H1 (cell line): ENCODE results near the gene PNO1. TPM values are rescaled to one million over a fixed set of nuclear protein-coding genes. Genes with fewer than 3 reads are reported as not detected.

Experiments used
- BACH1 ChIP-seq: IDR thresholded peaks from 2 replicates; pipeline ENCODE4 v1.6.1; 2012; ENCODE audit warnings: low read length, improper control_type of control experiment
- CREB1 ChIP-seq: IDR thresholded peaks from 2 replicates; pipeline ENCODE4 v1.6.1; 2012; ENCODE audit warnings: inconsistent platforms
- KDM5A ChIP-seq: fragments of 200-600 bp; IDR thresholded peaks from 2 replicates; pipeline ENCODE4 v1.7.1; 2012; ENCODE audit warnings: mild to moderate bottlenecking, low read length, inconsistent platforms, mixed read lengths
- MAFK ChIP-seq: IDR thresholded peaks from 2 replicates; pipeline ENCODE4 v1.6.1; 2012; ENCODE audit warnings: low read depth, mild to moderate bottlenecking, improper control_type of control experiment, low read length
- POLR2AphosphoS5 ChIP-seq: IDR thresholded peaks from 2 replicates; pipeline ENCODE4 v1.6.1; 2011; ENCODE audit warnings: low read depth, low read length
- RFX5 ChIP-seq: IDR thresholded peaks from 2 replicates; pipeline ENCODE4 v1.6.1; 2011; ENCODE audit warnings: low read depth, low read length, improper control_type of control experiment, borderline replicate concordance
- TAF1 ChIP-seq: IDR thresholded peaks from 2 replicates; pipeline ENCODE4 v1.6.1; 2011; ENCODE audit warnings: mild to moderate bottlenecking, low read depth, low read length
- TEAD4 ChIP-seq: IDR thresholded peaks from 2 replicates; pipeline ENCODE4 v1.6.1; 2012; ENCODE audit warnings: low read depth, low read length, inconsistent platforms, mixed read lengths
- polyA plus RNA-seq, 7 experiments: library from polyadenylated mRNA; depleted of rRNA in 3 of 7; stranded (reverse) in 5 of 7; unstranded in 2 of 7; fragments of >200 nt in 5 of 7; fragments of 200-250 nt in 2 of 7; gene quantifications; 1 replicate in 5 of 7; 2 replicates in 1 of 7; 4 replicates in 1 of 7; pipeline versions ENCODE4 v1.2.1 to v1.2.3, GENCODE V29; 2011 to 2013; ENCODE audit warnings: missing spikeins in 2 of 7, mixed read lengths in 2 of 7
- total RNA-seq: library from RNA; stranded (reverse); fragmentation: NEBNext Ultra II Directional; extraction: Animal tissue kit (Norgen Biotek cat#: 25700); gene quantifications from 2 replicates; pipeline ENCODE4 v1.2.1, GENCODE V29; 2021
- TF ChIP-seq, protein P1 (sequence below): IDR thresholded peaks from 2 replicates; pipeline ENCODE4 v1.6.1; 2011; ENCODE audit warnings: low read length, improper control_type of control experiment

The PNO1 gene
- total and polyA plus RNA-seq, 2 of the 8 experiments (the other 6 are each of a cell fraction or from before 2014, with no cell fraction given): 18.6 to 33.2 TPM

DNA sequence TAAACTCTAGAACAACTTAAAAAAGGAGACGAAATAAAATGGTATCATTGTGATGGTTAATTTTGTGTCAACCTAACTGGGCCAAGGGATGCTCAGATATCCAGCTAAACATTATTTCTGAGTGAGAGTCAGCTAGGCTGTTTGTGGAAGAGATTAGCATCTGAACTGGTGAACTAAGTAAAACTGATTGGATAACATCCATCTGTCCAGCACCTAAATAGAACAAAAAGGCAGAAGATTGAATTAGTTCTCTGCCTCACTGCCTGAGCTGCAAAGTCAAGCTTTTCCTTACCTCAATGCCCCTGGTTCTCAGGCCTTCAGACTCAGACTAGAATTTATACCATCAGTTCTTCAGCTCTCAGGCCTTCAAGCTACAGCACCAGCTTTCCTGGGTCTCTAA, 64.6 kb downstream of the PNO1 start (continued):
- no peak for TF ChIP-seq TAF1
- TF ChIP-seq, protein P1, sequence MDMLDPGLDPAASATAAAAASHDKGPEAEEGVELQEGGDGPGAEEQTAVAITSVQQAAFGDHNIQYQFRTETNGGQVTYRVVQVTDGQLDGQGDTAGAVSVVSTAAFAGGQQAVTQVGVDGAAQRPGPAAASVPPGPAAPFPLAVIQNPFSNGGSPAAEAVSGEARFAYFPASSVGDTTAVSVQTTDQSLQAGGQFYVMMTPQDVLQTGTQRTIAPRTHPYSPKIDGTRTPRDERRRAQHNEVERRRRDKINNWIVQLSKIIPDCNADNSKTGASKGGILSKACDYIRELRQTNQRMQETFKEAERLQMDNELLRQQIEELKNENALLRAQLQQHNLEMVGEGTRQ: no peak
- TF ChIP-seq MAFK: no peak
- TF ChIP-seq TEAD4: no peak
- no peak for TF ChIP-seq CREB1
- no peak for TF ChIP-seq RFX5
- TF ChIP-seq KDM5A: no peak
- TF ChIP-seq BACH1: no peak
- no peak for TF ChIP-seq POLR2AphosphoS5
